ENCODE data around the gene TM6SF1.

DNA sequence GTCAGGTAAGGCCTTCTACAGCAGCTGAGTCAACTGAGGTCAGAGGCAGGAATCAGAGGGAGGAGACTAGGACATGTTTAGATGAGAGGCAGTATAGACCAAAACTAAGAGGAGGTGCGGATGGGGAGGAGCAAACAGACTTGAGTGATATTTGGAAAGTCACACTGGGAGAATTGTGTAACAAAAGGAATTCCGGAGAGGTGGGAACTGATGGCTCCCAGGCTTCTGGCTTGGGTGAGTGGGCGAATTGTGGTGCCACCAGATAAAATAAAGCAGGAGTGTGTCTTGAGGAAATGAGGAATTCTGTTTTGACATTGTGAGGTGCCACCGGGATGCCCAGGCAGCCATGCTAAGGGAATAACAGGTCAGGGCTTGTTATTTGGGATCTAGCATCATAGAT lies 3.3 kb upstream of the TM6SF1 start:
- TF ChIP-seq, protein P1, sequence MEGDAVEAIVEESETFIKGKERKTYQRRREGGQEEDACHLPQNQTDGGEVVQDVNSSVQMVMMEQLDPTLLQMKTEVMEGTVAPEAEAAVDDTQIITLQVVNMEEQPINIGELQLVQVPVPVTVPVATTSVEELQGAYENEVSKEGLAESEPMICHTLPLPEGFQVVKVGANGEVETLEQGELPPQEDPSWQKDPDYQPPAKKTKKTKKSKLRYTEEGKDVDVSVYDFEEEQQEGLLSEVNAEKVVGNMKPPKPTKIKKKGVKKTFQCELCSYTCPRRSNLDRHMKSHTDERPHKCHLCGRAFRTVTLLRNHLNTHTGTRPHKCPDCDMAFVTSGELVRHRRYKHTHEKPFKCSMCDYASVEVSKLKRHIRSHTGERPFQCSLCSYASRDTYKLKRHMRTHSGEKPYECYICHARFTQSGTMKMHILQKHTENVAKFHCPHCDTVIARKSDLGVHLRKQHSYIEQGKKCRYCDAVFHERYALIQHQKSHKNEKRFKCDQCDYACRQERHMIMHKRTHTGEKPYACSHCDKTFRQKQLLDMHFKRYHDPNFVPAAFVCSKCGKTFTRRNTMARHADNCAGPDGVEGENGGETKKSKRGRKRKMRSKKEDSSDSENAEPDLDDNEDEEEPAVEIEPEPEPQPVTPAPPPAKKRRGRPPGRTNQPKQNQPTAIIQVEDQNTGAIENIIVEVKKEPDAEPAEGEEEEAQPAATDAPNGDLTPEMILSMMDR (IDR thresholded peaks at IDR 0.05) = no peak
- TF ChIP-seq POLR2A (IDR thresholded peaks at IDR 0.05) = no peak

Data from heart left ventricle (tissue), 13 donors.